Stimulated activated CD4-positive, alpha-beta T cell treated with anti-CD3 and anti-CD28 coated beads, Interleukin-4, amount 100 ng/mL, for 4 hours (primary cell): ENCODE data around the gene HNRNPA2B1.
"Not testable (repeated sequence)": the region's sequence is repeated elsewhere in the genome, so short reads cannot be mapped to it uniquely, and the experiment has no call there.

ENCODE experiments used
- DNase-seq, 2 experiments: peaks; one replicate each; pipeline ENCODE4 v3.0.0-alpha.2; 2020

HNRNPA2B1 gene

GRCh38 chr7:26160896-26161295 lies 39.6 kb downstream of the HNRNPA2B1 start:
- no peak for DNase-seq

- DNase-seq: no peak
Observed at GRCh38 chr7:26159243-26159642, 41.3 kb downstream of the HNRNPA2B1 start.

GRCh38 chr7:26157520-26158105 lies 42.9 kb downstream of the HNRNPA2B1 start:
- no peak for DNase-seq

GRCh38 chr7:26156451-26157420 lies 43.8 kb downstream of the HNRNPA2B1 start:
- peak; percentile 23 to 69 for DNase-seq

GRCh38 chr7:26155531-26156375 lies 44.8 kb downstream of the HNRNPA2B1 start:
- no peak for DNase-seq

GRCh38 chr7:26153823-26154783 lies 46.4 kb downstream of the HNRNPA2B1 start:
- no peak for DNase-seq

- peak; percentile 17 to 20 for DNase-seq
Observed at GRCh38 chr7:26153241-26153822, 47.2 kb downstream of the HNRNPA2B1 start.

- DNase-seq: peak; percentile 12 to 32
Observed at GRCh38 chr7:26152782-26153240, 47.7 kb downstream of the HNRNPA2B1 start.

GRCh38 chr7:26151953-26152781 lies 48.4 kb downstream of the HNRNPA2B1 start, which contains the start of gene NFE2L3:
Gene NFE2L3, plus strand, starts transcription at chr7:26152198. Its CDS starts 301 bp downstream, at chr7:26152499.
- DNase-seq: peak; percentile 80 to 86

GRCh38 chr7:26151650-26151952 lies 48.9 kb downstream of the HNRNPA2B1 start:
- no peak for DNase-seq

GRCh38 chr7:26151096-26151495 lies 49.5 kb downstream of the HNRNPA2B1 start:
- DNase-seq: no peak

GRCh38 chr7:26149391-26149977 lies 51.1 kb downstream of the HNRNPA2B1 start:
- no peak for DNase-seq

GRCh38 chr7:26148307-26148700 lies 52.2 kb downstream of the HNRNPA2B1 start:
- DNase-seq: not testable (repeated sequence)

GRCh38 chr7:26147646-26148306 lies 52.8 kb downstream of the HNRNPA2B1 start:
- DNase-seq: not testable (repeated sequence)

- no peak for DNase-seq
Observed at GRCh38 chr7:26147030-26147429, 53.5 kb downstream of the HNRNPA2B1 start.

GRCh38 chr7:26145238-26145637 lies 55.3 kb downstream of the HNRNPA2B1 start:
- no peak for DNase-seq

GRCh38 chr7:26144184-26145080 lies 56.1 kb downstream of the HNRNPA2B1 start:
- DNase-seq: no peak

- no peak for DNase-seq
Observed at GRCh38 chr7:26143298-26144048, 57.1 kb downstream of the HNRNPA2B1 start.
